Left cardiac atrium (tissue), 4 donors: Measurements from ENCODE around the gene DNM3. TPM values are rescaled to one million over a fixed set of nuclear protein-coding genes. Genes with fewer than 3 reads are reported as not detected.

ENCODE experiments used
- ATAC-seq, 2 donors: fragments of 200-7000 bp; cut with Tn5 transposase; one replicate each; pipeline ENCODE4 v1.9.1; 2020; ENCODE audit warnings: mild to moderate bottlenecking in 2 of 2, moderate library complexity in 2 of 2
- DNase-seq: peaks from one replicate; pipeline ENCODE4 v3.0.0-alpha.2; 2020
- intact Hi-C, 2 donors: fragments of 100-400 bp; cut with DNase I; formaldehyde crosslinking; loops; one replicate each; pipeline versions ENCODE4 v1.14.1 to v1.15.1; 2022 to 2023
- total RNA-seq, 2 donors: library from RNA; stranded (reverse); fragmentation: NEBNext Ultra II Directional; extraction: Animal tissue kit (Norgen Biotek cat#: 25700); gene quantifications; one replicate each; pipeline ENCODE4 v1.2.1, GENCODE V29; 2021
- donor health status: DM: no; HTN: yes; CAD: no.
- donor health status: DM: no; HTN: yes; CAD: no; lungs with severe emphysema.
- donor health status: DM: yes; HTN: yes; CAD: no.
- donor health status: Dilated cardiomyopathy.

Gene DNM3
- total RNA-seq, 2 donors from 2014 or later = 1.1 to 2.8 TPM

DNA sequence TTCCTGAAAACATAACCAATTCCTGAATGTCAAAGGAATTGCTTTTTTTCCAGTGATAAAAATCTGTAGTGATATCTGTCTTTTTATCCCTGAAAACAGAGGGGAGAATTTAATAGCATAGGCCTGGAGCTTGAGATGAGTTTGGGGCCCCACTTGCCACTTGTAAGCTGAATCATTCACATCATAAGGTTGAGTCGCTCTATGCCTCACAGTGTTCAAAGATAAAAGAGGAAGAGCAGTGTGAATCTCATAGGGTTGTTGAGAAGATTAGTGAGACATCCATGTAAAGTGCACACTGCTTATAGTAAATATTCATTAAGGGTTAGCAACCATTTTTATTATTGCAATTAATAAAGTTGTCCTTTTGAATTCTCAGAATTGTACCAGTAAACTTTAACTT, 271.3 kb downstream of the DNM3 start:
- intact Hi-C loops = no loop called here
- ATAC-seq (no peak), DNase-seq (no peak)

- peak in 1 of 2 donors; percentile 34 for ATAC-seq
These were observed 276.5 kb downstream of the DNM3 start for GRCh38 chr1:172117800-172118199.

GRCh38 chr1:172118618-172119017, 277.3 kb downstream of the DNM3 start:
- DNase-seq (no peak), ATAC-seq (no peak)
- intact Hi-C loops = no loop called here

More at GRCh38 chr1:172117800-172118199, 276.5 kb downstream of the DNM3 start:
- no peak for DNase-seq
- intact Hi-C loops = no loop called here

- no peak for DNase-seq
- intact Hi-C loops = no loop called here
- no peak for ATAC-seq
These were observed 277.9 kb downstream of the DNM3 start for GRCh38 chr1:172119184-172119583.

DNA sequence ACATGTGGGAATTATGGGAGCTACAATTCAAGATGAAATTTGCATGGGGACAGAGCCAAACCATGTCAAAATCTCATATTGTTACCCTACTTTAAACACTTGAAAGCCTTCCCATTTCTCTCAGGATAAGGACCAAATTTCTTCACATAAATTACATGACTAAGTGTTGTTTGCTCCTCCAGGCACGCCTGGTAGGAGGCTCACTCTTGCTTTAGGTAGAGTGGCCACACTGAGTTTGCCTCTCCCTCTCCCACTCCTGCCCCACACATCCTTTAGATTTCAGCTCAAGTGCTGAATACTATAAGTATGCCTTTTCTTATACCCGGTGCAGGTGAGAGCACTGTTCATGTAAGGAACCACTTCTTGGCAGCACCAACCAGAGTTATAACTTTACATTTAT, 279.1 kb downstream of the DNM3 start:
- intact Hi-C loops = no loop called here
- ATAC-seq = no peak

GRCh38 chr1:172121081-172121717, 279.9 kb downstream of the DNM3 start:
- ATAC-seq = no peak
- intact Hi-C loops = no loop called here
- DNase-seq = no peak

More for the DNA sequence above, 279.1 kb downstream of the DNM3 start:
- DNase-seq = no peak

DNA sequence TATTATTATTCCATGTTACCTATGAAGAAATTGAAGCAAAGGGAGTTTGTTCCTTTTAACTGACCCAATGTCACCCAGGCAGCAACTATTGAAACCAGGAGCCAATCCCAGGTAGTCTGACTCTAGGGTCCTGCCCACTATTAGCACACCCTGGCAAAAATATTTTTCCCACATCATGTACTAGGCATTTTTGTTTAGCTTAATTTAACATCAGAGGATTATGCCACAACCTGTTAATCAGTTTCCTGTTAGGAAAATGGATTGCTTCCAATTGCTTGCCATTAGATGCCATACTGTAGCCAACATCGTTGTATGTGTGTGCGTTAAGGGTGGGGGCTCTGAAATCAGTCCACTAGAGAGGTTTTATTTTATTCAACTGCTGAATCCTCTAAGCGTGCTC, 281.1 kb downstream of the DNM3 start:
- DNase-seq (no peak), ATAC-seq (no peak)
- intact Hi-C loops = no loop called here

- intact Hi-C loops = no loop called here
- ATAC-seq (no peak), DNase-seq (no peak)
These were observed 284.0 kb downstream of the DNM3 start for GRCh38 chr1:172125250-172125649.

DNA sequence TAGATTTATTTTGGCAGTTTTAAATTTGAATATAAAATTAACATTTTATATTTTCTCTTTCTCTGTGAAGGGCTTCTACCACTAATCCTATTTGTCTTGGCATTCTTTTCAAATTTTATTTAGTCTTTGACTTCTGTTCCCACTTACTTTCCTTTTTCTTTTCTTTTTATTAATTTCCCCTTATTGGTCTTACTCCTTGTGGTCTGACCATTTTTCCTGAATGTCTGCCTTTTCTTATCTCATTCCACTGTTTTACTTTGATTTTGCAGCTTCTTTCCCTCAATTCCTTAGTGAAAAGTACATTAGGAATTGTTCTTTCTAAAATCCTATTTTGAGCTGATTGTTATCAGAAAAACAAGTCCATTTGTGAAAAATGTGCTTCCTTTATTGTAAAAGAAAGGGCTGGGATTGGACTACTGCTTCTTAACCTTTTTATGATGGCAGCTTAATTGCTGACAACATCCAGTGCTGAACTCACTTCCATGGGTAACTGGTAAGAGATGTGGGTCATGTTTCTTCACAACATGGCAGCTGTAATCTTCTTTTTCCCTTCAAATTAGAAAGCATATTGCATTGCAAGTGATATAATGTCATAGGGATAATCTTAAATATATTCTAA, 284.6 kb downstream of the DNM3 start:
- intact Hi-C loops = no loop called here
- ATAC-seq (no peak), DNase-seq (no peak)

GRCh38 chr1:172132836-172133235, 291.5 kb downstream of the DNM3 start:
- intact Hi-C loops = no loop called here
- no peak for DNase-seq
- no peak for ATAC-seq

DNA sequence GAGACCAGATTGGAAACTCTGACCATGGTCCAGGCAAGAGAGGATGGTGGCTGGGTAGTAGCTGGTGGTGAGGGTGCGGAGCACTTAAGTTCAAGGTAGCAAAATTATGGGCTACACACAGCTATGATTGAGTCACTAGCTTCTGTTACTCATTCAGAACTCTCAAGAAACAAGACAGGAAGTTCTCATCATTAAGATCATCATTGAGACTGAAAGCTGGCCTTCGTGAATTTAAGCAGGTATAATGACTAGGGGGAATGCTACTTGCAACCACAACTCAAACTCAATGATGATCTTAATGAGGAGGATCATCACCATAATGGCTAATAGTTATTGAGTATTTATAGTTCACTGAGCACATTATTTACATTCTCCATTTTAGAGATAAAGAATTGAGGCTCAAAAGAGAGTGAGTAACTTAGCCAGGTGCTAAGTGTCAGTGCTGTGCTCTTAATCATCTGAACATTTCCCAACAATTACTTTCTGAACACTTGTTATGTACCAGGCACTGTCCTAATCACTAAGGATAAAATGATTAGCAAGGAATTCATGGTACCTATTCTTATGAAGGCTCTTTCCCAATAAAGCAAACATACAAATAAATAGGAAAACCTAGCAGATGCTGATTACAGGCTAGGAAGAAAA, 292.9 kb downstream of the DNM3 start:
- DNase-seq (no peak), ATAC-seq (no peak)
- intact Hi-C loops = no loop called here

DNA sequence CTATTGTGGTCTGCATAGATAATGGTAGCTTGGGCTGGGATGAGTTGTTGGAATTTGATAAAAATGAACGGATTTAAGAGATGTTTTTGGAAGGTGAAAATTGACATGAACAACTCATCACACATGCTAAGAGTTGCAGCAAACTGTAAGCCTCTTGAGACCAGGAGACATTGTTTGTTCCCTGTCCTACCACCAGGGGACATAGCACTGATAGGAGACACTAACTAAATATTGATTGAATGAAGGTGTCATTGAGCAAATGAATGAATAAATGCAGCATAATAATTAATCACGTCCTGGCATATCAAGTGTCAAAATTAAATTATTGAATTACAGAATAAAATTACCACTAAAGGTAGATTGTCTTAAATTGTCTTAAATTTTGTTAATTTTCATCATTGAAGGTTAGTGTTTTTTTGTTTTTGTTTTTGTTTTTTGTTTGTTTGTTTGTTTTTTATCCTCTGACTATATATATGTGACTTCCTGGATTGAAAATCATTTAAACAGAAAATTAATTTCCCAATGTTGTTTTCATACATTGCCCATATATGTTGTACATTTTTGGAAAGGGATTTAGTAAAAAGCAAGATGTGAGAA, 293.9 kb downstream of the DNM3 start:
- intact Hi-C loops = no loop called here

GRCh38 chr1:172135978-172136610, 294.8 kb downstream of the DNM3 start:
- ATAC-seq = no peak
- intact Hi-C loops = no loop called here

More for the DNA sequence above, 293.9 kb downstream of the DNM3 start:
- ATAC-seq (no peak), DNase-seq (no peak)

DNA sequence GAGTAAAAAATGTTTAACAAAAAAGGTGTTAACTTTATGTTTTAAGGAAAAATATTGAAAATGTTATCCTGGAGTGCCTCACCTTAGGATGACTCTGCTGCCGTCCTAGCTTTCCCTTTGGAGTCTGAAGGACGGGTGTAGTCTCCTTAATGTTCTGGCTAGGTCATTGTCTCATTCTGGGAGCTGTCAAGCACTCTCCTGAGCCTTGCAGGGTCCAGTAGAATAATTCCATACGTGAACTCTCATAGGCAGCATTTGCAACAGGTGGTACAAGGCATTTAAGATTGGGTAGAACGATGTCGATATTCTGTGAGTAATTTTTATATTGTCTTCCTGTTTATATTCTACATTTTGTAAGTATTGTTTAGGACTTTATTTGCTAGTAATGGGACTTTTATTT, 295.6 kb downstream of the DNM3 start:
- ATAC-seq = peak in 1 of 2 donors; percentile 69
- intact Hi-C loops = no loop called here
- DNase-seq = no peak

More at GRCh38 chr1:172135978-172136610, 294.8 kb downstream of the DNM3 start:
- DNase-seq = no peak

GRCh38 chr1:172137703-172138454, 296.6 kb downstream of the DNM3 start:
- DNase-seq (no peak), ATAC-seq (no peak)
- intact Hi-C loops = no loop called here

- no peak for DNase-seq
- intact Hi-C loops = no loop called here
- no peak for ATAC-seq
These were observed 297.3 kb downstream of the DNM3 start for GRCh38 chr1:172138634-172139033.

DNA sequence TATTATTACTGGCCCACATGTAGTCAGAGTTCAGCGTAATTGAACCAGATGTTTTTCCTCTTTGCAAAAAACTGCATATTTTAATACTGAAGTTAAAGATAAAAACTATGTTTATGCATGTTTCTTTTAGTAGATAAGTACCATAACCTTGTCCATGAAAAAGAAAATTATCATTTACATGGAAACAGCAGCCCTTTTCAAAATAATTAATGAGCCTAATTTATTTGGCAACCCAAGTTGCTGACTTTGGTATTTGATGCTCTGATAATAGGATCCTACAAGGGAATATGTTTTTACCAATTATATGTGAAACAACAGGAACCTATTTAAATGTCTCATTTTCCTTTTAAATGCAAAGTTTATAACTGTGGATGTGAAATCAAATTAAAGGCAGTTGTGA, 297.9 kb downstream of the DNM3 start:
- ATAC-seq (peak in 1 of 2 donors; percentile 28), DNase-seq (no peak)
- intact Hi-C loops = no loop called here

- ATAC-seq (no peak), DNase-seq (no peak)
- intact Hi-C loops = loop anchor here in 1 of 2 donors (10.0 kb wide), 1 partner anchor 255 kb away; no protein-coding TSS in a partner anchor
These were observed 298.8 kb downstream of the DNM3 start for GRCh38 chr1:172140072-172140471.

GRCh38 chr1:172140591-172140990, 299.3 kb downstream of the DNM3 start:
- intact Hi-C loops = loop anchor here in 1 of 2 donors (10.0 kb wide), 1 partner anchor 254 kb away; no protein-coding TSS in a partner anchor
- DNase-seq (no peak), ATAC-seq (no peak)
